T follicular helper cell (primary cell): ENCODE data around the gene PDSS2.

Experiments used
- DNase-seq: peaks from one replicate; pipeline ENCODE4 v3.0.0-alpha.2; 2020; ENCODE audit warnings: low read depth

PDSS2 gene

DNA sequence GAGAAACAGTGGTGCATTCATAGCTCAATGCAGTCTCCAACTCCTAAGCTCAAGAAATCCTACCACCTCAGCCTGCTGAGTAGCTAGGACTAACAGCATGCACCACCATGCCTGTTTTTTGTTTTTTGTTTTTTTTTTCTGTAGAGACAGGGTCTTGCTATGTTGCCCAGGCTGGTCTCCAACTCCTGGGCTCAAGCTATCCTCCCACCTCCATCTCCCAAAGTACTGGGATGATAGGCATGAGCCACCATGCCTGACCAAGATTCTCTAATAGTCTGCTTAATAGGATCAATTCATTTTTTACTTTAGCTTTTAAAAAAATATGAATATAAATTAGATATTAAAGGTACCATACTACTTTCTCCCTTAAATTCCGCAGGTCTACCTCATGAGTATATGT, 191.7 kb downstream of the PDSS2 start:
- DNase-seq: no peak

DNA sequence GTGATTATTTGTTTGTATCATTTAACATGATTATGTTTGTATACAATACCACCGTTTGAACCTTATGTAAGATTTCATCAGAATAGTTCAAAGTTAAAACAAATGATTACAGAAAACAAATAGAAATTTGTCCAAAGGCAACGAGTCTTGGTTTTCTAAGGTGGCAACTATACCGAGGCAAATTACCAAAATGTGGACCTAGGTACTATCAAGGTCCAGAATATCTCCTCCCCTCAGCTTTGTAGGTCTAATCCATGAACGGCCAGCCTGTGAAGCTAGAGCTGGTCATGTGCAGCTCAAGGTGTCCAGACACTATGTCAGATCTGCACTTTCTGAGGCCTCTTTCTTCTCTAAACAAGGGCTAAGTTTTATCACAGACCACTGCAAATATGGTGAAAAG, 192.4 kb downstream of the PDSS2 start:
- DNase-seq: no peak

DNA sequence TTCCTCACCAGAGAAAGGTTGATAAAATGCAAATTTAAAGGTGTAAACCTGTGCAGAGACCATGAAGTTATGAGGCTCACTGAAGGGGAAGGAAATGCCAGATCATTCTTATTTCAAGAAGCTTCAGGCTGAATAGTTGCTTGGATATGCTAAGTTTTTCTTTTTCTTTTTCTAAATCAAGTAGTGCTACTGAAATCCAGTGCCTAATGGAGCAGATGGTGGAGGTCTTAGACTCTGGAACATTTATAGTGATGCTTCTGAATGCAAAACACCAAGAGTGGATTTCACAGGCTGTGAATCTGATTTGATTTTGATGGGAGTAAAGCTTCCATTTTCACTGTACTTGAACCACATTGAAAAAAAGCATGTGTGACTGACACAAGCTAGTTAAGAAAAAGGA, 192.8 kb downstream of the PDSS2 start:
- DNase-seq: no peak

DNA sequence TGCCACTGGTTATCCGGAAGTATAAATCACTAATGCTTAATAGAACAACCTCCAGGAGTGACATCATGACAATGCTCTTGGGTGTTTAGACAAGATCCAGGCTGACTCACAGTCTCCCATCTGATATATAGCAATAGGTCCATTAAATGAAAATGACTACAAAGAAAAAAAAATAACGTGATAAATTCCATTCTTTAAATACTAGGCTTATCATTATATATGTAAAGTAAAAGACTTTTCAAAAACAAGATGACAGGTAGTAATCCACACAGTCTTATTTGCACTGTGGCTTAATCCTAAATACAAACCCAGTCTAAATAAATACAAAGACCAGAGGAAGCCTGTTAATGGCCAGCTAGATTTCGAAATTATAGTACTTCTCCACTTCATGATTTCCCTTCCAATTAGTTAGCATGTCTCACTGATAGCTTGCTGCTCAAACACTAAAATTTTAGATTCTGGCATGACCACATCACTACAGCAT, 195.0 kb downstream of the PDSS2 start:
- DNase-seq: no peak

DNA sequence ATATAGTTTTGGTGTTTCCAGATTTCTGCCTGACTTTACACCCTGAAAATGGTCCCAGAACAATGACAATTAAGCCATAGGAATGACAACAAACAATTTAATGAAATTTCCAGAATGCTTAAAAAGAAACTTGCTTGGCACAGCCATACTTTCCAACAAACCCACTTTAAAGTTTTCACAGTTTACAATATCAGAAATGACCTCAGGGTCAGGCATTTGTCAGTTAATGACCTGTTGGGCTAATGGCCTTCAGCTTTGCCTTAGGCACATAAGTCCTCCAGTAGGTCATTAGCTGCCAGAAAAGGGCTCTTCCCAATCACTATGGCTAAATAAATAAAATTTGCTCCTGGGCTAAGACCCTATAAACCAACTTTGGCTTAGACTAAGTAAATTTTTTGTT, 199.4 kb downstream of the PDSS2 start:
- DNase-seq: no peak

DNA sequence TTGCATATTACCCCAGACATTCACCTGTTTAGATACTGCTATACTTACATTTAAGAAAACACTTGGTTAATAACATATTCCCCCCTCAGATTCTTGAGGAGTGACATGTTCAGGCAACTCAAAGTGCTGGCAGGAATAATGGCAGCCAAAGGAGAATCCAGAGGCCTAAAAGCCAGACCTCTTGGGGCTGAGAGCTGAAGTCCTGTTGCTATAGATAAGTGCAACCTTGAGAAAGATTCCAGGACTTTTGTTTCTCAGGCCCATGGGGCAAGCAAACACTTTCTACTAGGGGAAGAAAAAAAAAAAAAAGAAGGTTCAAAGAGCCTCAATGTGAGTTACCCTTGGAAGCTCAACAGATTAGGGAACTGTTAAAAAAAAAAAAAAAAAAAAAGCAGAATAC, 211.2 kb downstream of the PDSS2 start:
- DNase-seq: no peak

DNA sequence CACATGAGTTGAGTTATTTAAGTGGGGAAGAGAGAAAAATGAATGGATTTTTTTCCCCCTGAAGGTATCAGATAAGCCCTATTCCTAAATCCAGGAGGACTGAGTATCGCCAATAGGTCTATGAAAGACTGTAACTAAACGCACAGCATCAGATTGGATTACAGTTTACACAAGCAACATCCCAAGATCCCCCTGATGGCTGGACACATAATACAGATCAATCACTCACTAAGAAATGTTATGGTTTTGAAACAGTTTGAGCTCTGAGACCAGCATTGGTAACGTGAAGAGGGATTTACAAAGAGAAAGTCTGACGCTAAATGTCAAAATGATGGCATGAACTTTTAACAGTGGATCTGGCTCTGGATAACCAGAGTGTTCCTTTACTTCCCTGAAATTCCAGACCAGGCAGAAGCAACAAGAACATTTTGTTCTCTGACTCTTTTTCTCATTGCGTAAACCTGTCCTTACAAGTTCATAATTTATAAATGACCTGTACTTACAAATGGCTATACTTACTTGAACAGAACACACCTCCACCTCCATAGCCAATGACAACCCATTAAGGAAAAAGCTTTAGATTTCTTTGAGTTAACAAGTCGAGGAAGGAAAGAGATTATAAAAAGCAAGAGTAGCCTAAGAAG, 212.3 kb downstream of the PDSS2 start:
- no peak for DNase-seq

DNA sequence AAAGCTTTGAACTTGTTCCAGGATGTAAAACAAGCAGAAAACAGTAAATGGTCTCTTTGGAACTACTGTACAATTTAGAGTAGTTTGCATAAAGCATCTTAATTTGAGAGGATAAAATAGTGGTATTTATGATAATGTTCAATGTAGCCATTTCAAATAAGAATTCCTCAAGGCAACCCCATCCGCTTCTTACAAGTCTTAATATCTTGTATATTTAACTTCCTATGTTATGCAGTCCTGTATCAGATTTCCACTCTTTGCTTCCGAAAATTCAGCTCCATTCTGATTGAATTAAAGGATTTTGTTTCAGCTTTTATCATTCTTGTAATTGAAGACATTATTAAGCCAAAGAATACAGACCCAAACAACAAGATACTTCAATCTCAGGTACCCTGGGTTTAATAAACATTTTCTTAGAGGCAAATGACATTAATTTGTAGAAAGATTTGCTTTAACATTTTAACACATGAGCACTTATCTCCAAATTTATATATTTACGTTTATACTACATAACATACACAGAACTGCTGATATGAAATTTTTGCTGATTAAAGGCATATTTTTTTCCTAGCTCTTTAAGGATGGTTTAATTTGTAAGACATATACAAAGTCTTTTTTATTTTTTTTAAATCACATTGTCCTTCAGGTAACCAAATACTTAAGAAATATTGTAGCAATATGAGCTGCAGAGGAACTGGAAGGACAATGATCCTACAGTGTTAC, 213.0 kb downstream of the PDSS2 start:
- no peak for DNase-seq

DNA sequence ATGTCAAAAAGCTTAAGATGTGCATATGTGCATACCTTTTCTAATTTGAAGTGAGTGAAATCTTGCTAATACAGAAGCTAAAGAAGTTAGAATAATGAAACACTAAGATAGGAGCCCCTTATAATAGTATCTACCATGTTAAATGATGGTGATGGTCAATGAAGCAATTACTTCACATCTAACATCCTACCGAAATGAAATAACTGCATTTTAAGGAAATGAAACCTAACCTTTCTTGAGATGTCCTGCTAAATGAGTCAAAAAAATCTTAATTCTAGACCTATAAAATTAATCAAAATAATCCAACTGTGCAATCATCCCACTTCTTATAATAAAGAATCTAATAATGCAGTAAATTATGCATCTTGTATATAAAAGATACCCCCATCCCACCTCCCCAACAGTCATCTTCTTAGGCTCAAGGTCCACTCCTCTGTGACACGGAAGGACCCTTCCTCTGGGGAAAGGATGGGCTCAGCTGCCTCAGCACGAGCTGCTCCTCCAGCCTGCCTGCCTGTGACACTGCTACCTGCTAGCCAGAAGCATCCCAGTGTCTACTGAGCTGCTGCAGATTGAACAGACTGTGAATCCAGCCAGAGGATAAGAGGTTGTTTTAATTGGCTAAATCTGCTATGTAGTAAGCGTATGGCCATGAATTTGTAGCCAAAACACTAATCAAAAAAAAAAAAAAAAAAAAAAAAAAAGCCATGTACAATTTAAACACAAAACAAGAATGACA, 214.5 kb downstream of the PDSS2 start:
- DNase-seq: no peak

DNA sequence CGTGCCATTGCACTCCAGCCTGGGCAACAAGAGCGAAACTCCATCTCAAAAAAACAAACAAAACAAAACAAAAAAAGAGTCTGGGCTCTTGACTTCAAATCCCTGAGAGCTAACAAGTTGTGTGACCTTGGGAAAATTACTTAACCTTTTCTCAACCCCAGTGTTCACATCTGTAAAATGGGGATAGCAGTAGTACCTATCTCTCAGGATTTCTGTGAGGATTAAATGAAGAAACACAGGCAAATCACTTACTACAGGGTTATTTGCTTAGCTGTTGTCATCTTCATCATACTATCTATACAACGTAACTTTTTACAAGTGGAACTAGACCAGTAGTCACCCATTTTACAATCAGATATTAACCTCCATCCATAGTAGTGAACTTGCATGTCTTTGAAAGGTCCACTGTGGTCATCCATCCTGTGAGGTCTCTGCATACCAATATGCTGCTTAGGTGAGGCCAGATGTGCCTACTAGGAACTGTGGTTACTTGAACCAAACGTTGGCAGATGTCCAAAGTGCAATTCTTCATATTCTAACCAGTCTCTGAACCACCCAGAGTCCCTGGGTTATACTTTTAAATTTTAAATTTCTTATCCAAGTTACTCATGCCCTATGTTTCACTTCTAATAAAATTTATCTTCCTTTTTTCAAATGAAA, 215.2 kb downstream of the PDSS2 start:
- no peak for DNase-seq

DNA sequence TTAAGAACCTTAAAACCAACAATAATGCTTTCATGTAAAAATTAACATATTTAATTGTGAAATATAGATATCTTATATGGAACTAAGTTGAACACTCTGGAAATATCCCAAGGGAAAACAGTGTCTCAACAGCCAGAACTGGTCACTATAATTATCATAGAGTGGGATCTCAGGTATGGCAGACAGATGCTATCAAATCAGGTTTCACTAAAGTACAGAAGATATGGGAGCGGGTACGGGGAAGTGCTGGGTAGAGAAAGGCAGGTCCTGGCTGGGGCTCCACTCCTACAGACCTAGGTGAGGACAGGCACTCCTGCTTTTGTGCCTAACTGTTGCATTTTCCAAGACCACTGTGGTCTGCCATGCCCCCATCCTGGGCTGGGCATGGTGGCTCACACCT, 215.9 kb downstream of the PDSS2 start:
- no peak for DNase-seq

DNA sequence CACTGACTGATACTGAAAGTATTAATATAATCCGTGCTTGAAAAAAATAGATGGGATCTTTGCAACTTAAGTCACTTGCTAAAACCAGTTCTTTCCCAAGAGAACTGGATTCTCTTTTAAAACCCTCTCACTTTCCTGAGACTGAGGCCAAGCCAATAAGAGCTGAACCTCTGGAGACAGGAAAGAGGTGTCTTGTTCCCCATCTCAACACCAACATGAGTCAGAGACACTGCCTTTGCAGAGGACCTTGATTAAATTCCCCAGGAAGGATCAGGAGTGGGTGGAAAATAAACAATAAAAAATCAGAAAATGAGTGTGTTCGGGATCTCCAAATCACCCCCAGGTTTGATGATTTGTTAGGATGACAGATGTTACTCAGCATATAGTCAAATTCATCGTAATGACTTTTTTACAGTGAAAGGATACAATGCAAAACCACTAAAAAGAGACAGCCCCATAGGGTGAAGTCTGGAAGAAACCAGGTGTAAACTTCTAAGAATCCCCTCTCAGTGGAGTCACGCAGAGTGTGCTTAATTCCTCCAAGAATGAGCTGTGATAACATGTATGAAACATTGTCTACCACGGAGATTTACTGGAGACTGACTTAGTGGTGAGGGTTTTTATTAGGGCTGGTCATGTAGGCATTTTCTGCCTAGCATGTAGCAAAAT, 221.2 kb downstream of the PDSS2 start:
- no peak for DNase-seq

DNA sequence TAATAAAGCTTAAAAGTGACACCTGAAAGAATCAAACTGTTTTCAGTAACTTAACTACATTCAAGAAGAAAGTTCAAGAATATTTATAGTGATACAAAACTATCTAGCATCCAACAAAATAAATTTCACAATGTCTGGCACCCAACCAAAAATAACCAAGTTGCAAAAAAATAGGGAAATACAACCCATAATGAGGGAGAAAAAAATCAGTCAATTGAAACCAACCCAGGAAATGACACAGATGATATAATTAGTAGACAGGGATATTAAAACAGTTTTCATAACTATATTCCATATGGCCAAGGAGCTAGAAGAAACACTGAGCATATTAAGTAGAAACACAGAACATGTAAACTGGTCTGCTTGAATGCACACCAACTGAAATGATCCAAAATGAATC, 223.9 kb downstream of the PDSS2 start:
- DNase-seq: no peak

DNA sequence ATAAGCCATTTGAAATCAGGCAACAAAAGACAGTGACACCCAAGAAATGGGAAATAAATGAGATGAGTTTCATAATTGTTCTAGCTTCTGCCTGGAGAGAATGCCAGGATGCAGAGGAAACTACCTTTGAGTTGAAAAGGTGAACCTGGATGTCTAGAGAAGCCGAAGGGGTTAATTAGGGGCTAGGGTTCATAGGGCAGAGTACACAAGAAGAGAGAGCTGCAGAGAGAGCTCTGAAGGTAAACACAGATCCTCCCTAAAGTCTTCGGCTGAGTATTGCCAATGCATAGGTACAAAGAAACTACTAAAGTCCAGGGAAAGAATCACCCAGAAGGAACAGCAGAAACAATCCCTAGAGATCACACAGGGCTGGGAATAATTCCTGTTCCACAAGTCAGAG, 224.4 kb downstream of the PDSS2 start:
- DNase-seq: no peak

DNA sequence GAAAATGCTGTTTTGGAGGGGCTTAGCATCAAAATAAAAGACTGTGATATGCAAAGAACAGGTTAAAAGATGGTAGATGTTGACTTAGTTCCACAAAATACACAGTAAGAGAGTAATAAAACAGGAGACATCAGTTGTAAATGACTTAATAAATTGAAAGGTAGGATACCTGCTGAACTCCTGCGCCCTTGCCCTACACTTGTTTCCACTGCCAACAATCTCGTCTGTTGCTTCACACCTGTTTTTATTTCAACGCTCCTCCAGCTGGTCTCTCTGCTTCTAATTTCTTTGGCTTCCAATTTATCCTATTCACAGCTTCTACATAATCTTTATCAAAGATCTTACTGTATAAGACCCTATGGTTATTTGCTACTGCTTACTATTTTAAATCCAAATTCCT, 228.1 kb downstream of the PDSS2 start:
- DNase-seq: no peak

DNA sequence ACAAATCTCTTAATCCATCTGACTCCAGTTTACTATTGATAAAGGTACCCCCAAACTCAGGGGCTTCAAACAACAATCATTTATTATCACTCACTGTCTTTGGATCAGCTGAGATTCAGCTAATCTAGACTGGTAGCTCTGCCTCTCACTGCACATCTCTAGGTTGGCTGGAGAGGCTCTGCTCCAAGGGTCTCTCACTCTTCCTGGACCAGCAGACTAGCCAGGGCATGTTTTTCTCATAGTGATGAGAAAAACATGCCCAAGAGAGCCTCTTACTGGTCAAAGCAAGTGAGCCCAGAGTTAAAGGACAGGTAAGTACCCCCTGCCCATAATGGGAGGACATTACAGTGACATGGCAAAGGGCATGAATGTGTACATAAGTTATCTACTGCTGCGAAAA, 228.9 kb downstream of the PDSS2 start:
- DNase-seq: no peak

DNA sequence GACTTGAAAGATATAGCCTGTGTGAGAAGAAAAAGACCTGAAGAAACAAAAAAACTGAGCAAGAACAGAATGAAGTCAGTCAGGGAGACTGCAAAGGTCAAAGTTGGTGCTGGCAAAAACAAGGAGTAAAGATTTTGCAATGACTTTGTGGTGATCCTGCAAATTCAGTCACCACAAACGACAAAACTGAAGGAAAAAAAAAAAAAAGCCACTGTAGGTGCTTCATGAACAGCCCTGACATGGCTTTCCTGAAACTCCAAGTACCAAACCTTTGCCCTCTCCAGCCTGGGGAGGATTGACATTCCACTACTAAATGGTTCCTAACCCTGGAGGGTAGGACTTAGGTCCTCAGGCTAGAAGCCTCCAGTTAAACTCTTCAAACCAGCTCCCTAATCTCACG, 229.3 kb downstream of the PDSS2 start:
- no peak for DNase-seq

DNA sequence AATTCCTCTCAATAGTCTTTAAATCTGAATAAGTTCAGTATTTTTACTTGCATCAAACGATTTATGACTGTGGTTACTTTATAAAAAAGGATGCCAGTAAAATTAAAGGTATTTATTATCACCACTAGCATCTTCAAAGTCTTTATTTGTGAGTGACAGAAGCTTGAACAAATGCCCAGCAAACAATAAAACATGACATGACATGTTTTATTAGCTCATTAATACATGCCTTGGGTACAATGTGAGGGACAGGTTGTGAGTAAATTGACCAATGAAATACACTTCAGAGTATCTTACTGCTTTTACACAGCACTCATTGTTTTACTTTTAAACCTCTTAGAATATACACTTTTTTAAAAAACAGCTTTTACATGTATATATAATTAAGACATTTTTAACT, 230.6 kb downstream of the PDSS2 start:
- no peak for DNase-seq

DNA sequence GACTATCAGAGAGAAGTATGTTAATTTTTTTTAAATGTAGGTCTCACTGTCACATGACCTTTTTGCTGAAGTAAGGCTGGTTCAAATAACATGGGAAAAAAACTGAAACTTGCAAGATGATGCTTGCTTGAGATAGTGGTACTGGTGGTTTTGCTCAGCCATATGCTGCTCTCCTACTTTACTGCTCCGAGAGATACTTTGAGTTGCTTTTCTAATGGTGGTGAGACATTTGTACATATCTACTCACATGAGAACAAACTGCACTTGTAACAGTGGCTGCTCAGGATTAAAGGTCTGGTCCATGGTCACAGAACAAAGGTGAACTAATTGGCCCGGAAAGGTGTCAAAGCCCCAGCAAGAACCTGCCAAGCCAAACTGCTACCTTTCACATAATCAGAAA, 237.8 kb downstream of the PDSS2 start:
- DNase-seq: no peak

DNA sequence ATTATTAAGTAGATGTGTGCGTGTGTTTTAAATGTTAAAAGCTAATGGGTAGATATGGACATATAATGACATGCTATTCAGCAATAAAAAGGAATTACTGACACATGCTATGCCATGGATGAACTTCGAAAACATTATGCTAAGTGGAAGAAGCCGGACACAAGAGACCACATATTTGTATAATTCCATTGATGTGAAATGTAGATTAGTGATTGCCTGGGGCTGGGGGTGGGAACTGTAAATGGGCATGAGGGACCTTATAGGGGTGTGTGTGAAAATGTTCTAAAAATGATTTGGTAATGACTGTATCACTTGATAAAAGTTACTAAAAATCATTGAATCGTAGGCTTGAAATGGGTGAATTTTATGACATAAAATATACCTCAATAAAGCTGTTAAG, 239.5 kb downstream of the PDSS2 start:
- DNase-seq: no peak

DNA sequence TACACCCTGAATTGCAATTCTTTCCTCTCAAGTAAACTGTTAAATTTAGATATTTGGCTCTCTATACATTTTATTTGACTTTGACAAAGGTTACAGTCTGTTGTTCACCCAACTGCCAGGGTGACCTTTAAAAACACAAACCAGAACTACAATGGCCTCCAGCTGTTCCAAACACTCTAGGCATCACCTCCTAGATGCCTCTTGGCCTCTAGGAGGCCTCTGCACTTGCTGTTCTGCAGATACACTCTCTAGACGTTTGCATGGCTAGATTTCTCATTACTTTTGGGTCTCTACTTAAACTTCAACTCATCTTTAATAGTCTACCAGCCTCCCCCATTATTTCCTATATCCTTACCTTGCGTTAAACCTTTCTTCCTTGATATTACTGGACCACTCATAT, 241.2 kb downstream of the PDSS2 start:
- DNase-seq: no peak

DNA sequence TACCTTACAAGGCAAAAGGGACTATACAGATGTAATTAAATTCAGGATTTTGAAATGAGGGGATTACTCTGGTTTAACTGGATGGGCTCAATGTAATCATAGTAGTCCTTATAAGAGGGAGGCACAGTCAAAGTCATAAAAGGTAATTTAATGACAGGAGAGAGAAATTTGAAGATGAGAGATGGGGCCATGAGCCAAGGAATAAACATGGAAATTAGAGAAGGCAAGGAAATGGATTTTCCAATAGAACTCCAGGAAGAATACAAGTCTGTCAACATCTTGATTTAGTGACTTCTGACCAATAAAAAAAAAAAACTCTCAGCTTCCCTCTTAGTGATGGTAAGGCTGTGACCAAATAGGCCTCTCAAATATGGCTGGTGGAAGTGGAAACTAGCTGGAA, 242.1 kb downstream of the PDSS2 start:
- DNase-seq: no peak
